NT2/D1 (cell line): ENCODE measurements around the gene BYSL.

Experiments used
- YY1 ChIP-seq: IDR thresholded peaks from 2 replicates; pipeline ENCODE4 v1.6.1; 2011; ENCODE audit not compliant: insufficient read length, insufficient read depth
- ZNF274 ChIP-seq: IDR thresholded peaks from 2 replicates; pipeline ENCODE4 v1.6.1; 2011; ENCODE audit warnings: mild to moderate bottlenecking, low read depth, low read length

- no peak for TF ChIP-seq YY1
- no peak for TF ChIP-seq ZNF274
Observed at GRCh38 chr6:41960028-41960427, 38.7 kb downstream of the BYSL start.
